Measurements from ENCODE around the gene ZEB2. TPM values are rescaled to one million over a fixed set of nuclear protein-coding genes. Genes with fewer than 3 reads are reported as not detected.

The ZEB2 gene
- total and polyA plus RNA-seq, 2 donors (not counting 3 experiments of a cell fraction or from before 2014, with no cell fraction given): 17.9 to 49.6 TPM

- dilution Hi-C loops (cut with MboI; ENCODE audit: extremely low pct_ligation_motif_present, low sequenced_read_pairs) (no loop called here), intact Hi-C loops (cut with micrococcal nuclease) (no loop called here)
- H3K9me3 ChIP-seq (replicated peaks; ENCODE audit: control insufficient read depth, insufficient read depth, low read length): no peaks in the 10 kb centered on the region
- no peak overlapping the region for H3K27ac ChIP-seq (ENCODE audit: insufficient read depth, low read depth, low read length)
- H4K20me1 ChIP-seq (replicated peaks; ENCODE audit: control insufficient read depth, extremely low read depth, insufficient read depth, low read length): no peaks in the 10 kb centered on the region
- FAIRE-seq: no peak
- no peaks in the 10 kb centered on the region for H3K36me3 ChIP-seq (ENCODE audit: control insufficient read depth in 2 of 2, extremely low read depth in 1 of 2, insufficient read depth in 2 of 2, low read length in 2 of 2)
- TF ChIP-seq MAX (IDR thresholded peaks at IDR 0.05; ENCODE audit: insufficient read depth, insufficient read length) (no peak), EZH2 (IDR thresholded peaks at IDR 0.05; ENCODE audit: borderline replicate concordance, low read depth, low read length, severe bottlenecking) (no peak), FOS (IDR thresholded peaks at IDR 0.05; ENCODE audit: borderline replicate concordance, insufficient read depth, low read length) (no peak), POLR2AphosphoS5 (IDR thresholded peaks at IDR 0.05; ENCODE audit: insufficient read depth, low read depth, low read length) (no peak), JUN (IDR thresholded peaks at IDR 0.05; ENCODE audit: borderline replicate concordance, insufficient read depth, insufficient read length, low read depth) (no peak), MYC (IDR thresholded peaks at IDR 0.05; ENCODE audit: low read depth, low read length) (no peak), POLR2A (IDR thresholded peaks at IDR 0.05; ENCODE audit: low read depth, low read length) (no peak), GATA2 (IDR thresholded peaks at IDR 0.05; ENCODE audit: insufficient read depth, insufficient read length, low read depth, low read length) (no peak), CTCF (IDR thresholded peaks at IDR 0.05; ENCODE audit: extremely low read depth in 1 of 2, insufficient read depth in 1 of 2, low read depth in 1 of 2, low read length in 2 of 2) (no peak)
- no peak overlapping the region for H2AFZ ChIP-seq (ENCODE audit: low read depth, low read length)
- H3K4me1 ChIP-seq (ENCODE audit: control insufficient read depth, extremely low read depth, insufficient read depth, low read length): no peaks in the 10 kb centered on the region
- ChIA-PET POLR2A (no interaction called here), CTCF (interaction anchor here (0.8 kb wide), 1 partner anchor 29 kb away, joined by 3 read pairs; no protein-coding TSS in a partner anchor)
- no peak for DNase-seq (ENCODE audit: low read depth, low spot score)
- no peaks in the 10 kb centered on the region for H3K79me2 ChIP-seq (ENCODE audit: control insufficient read depth, insufficient read depth, low read length)
- no peak overlapping the region for H3K4me3 ChIP-seq (replicated peaks in 1 of 3; ENCODE audit: insufficient read depth in 1 of 3, low read depth in 1 of 3, low read length in 3 of 3)
- no peak overlapping the region for H3K4me2 ChIP-seq (ENCODE audit: insufficient read depth, low read length)
- BruUV-seq (replicated peaks): no TSS peak
- no peaks in the 10 kb centered on the region for H3K27me3 ChIP-seq (ENCODE audit: control insufficient read depth in 2 of 2, insufficient read depth in 2 of 2, low read length in 2 of 2)
- no peak overlapping the region for H3K9ac ChIP-seq (replicated peaks; ENCODE audit: extremely low read depth, insufficient read depth, low read length)
- H3K9me1 ChIP-seq (replicated peaks; ENCODE audit: control insufficient read depth, extremely low read depth, insufficient read depth, low read length): no peaks in the 10 kb centered on the region
These were observed 47.8 kb upstream of the ZEB2 start for GRCh38 chr2:144567745-144568144.

Measured in endothelial cell of umbilical vein (primary cell).